ENCODE data around the gene KCTD11.
"Not testable (repeated sequence)": the region's sequence is repeated elsewhere in the genome, so short reads cannot be mapped to it uniquely, and the experiment has no call there.

KCTD11 gene

GRCh38 chr17:7347630-7348477, 4.1 kb upstream of the KCTD11 start:
- DNase-seq: no peak

- DNase-seq: no peak
Observed at GRCh38 chr17:7348478-7349242, 3.3 kb upstream of the KCTD11 start.

- no peak for DNase-seq
Observed at GRCh38 chr17:7352503-7352889, 534 bp downstream of the KCTD11 start.

GRCh38 chr17:7352910-7353635, 1.1 kb downstream of the KCTD11 start:
- DNase-seq: no peak

- DNase-seq: no peak
Observed at GRCh38 chr17:7354262-7354843, 2.4 kb downstream of the KCTD11 start.

- no peak for DNase-seq
Observed at GRCh38 chr17:7355053-7355452, 3.1 kb downstream of the KCTD11 start, which contains the start of gene TMEM95. Gene TMEM95, plus strand, starts transcription at chr17:7355156. Its CDS starts 49 bp downstream, at chr17:7355205.

- DNase-seq: no peak
Observed at GRCh38 chr17:7355573-7355972, 3.6 kb downstream of the KCTD11 start.

- peak; percentile 39 for DNase-seq
Observed at GRCh38 chr17:7356072-7356549, 4.1 kb downstream of the KCTD11 start.

GRCh38 chr17:7356756-7357155, 4.8 kb downstream of the KCTD11 start:
- no peak for DNase-seq

- no peak for DNase-seq
Observed at GRCh38 chr17:7357381-7357780, 5.4 kb downstream of the KCTD11 start.

- DNase-seq: no peak
Observed at GRCh38 chr17:7361906-7362305, 9.9 kb downstream of the KCTD11 start.

- no peak for DNase-seq
Observed at GRCh38 chr17:7363311-7363710, 11.3 kb downstream of the KCTD11 start.

GRCh38 chr17:7365963-7366362, 14.0 kb downstream of the KCTD11 start:
- DNase-seq: not testable (repeated sequence)

GRCh38 chr17:7367083-7367482, 15.1 kb downstream of the KCTD11 start:
- DNase-seq: no peak

GRCh38 chr17:7367918-7368598, 16.1 kb downstream of the KCTD11 start:
- no peak for DNase-seq

GRCh38 chr17:7368599-7368994, 16.6 kb downstream of the KCTD11 start:
- not testable (repeated sequence) for DNase-seq

- no peak for DNase-seq
Observed at GRCh38 chr17:7369825-7370224, 17.9 kb downstream of the KCTD11 start.

- no peak for DNase-seq
Observed at GRCh38 chr17:7370853-7371252, 18.9 kb downstream of the KCTD11 start.

- no peak for DNase-seq
Observed at GRCh38 chr17:7374353-7374752, 22.4 kb downstream of the KCTD11 start.

- no peak for DNase-seq
Observed at GRCh38 chr17:7379134-7379533, 27.2 kb downstream of the KCTD11 start.

GRCh38 chr17:7380321-7380720, 28.4 kb downstream of the KCTD11 start:
- DNase-seq: no peak

Measured in NK-92 treated with Interleukin-12 subunit alpha and Interleukin-12 subunit beta, amount 100 ng/mL, for 24 hours (cell line).